GM23338 (cell line): ENCODE data around the gene ABHD12. TPM values are rescaled to one million over a fixed set of nuclear protein-coding genes. Genes with fewer than 3 reads are reported as not detected.

Experiments
- ATAC-seq: fragments of 200-7000 bp; cut with Tn5 transposase; 3 replicates; pipeline ENCODE4 v1.9.1; 2020
- DNase-seq: peaks from one replicate; pipeline ENCODE4 v3.0.0-alpha.2; 2015; ENCODE audit warnings: low spot score
- H2AFZ ChIP-seq: fragments of 200-600 bp; sonication (generic); 2 replicates; pipeline ENCODE4 v1.8.0; 2016; ENCODE audit warnings: antibody characterized with exemption, mild to moderate bottlenecking, moderate library complexity
- H3F3A ChIP-seq: fragments of 200-600 bp; sonication (generic); replicated peaks from 2 replicates; pipeline ENCODE4 v1.8.0; 2017; ENCODE audit warnings: antibody characterized with exemption, mixed run types, low read depth
- H3K27ac ChIP-seq: fragments of 200-600 bp; sonication (generic); 2 replicates; pipeline ENCODE4 v1.6.1; 2016; ENCODE audit warnings: low read depth
- H3K27me3 ChIP-seq: fragments of 200-600 bp; sonication (generic); 2 replicates; pipeline ENCODE4 v1.8.0; 2016; ENCODE audit warnings: mild to moderate bottlenecking, mixed run types, moderate library complexity; ENCODE audit not compliant: insufficient read depth
- H3K36me3 ChIP-seq: fragments of 200-600 bp; sonication (generic); 2 replicates; pipeline ENCODE4 v1.8.0; 2016; ENCODE audit warnings: mild to moderate bottlenecking; ENCODE audit not compliant: insufficient read depth
- H3K4me1 ChIP-seq: fragments of 200-600 bp; sonication (generic); 2 replicates; pipeline ENCODE4 v1.8.0; 2016; ENCODE audit warnings: mild to moderate bottlenecking, moderate library complexity; ENCODE audit not compliant: insufficient read depth
- H3K4me2 ChIP-seq: fragments of 200-600 bp; sonication (generic); 2 replicates; pipeline ENCODE4 v1.7.1; 2017; ENCODE audit warnings: mixed run types
- H3K4me3 ChIP-seq: fragments of 200-600 bp; sonication (generic); 2 replicates; pipeline ENCODE4 v1.6.1; 2016; ENCODE audit warnings: mixed run types
- H3K79me2 ChIP-seq: fragments of 200-600 bp; sonication (generic); replicated peaks from 2 replicates; pipeline ENCODE4 v1.8.0; 2017; ENCODE audit warnings: mild to moderate bottlenecking; ENCODE audit not compliant: insufficient read depth
- H3K9me2 ChIP-seq: fragments of 200-600 bp; sonication (generic); 2 replicates; pipeline ENCODE4 v1.8.0; 2017; ENCODE audit not compliant: insufficient read depth
- H4K20me1 ChIP-seq: fragments of 200-600 bp; sonication (generic); replicated peaks from 2 replicates; pipeline ENCODE4 v1.8.0; 2017; ENCODE audit warnings: mild to moderate bottlenecking; ENCODE audit not compliant: insufficient read depth
- H3K27ac Mint-ChIP-seq: 2 replicates; pipeline ENCODE4 v1.8.0; 2020; ENCODE audit warnings: inconsistent platforms, mild to moderate bottlenecking, moderate library complexity, mixed read lengths
- H3K27me3 Mint-ChIP-seq: 3 replicates; pipeline ENCODE4 v1.8.0; 2022; ENCODE audit warnings: low read depth, mild to moderate bottlenecking, moderate library complexity, mixed read lengths, inconsistent platforms; ENCODE audit not compliant: insufficient read depth, poor library complexity
- H3K36me3 Mint-ChIP-seq: 3 replicates; pipeline ENCODE4 v1.8.0; 2021; ENCODE audit warnings: low read depth, mild to moderate bottlenecking, inconsistent platforms, moderate library complexity, mixed read lengths
- H3K4me1 Mint-ChIP-seq: 3 replicates; pipeline ENCODE4 v1.8.0; 2020; ENCODE audit warnings: mild to moderate bottlenecking, inconsistent platforms, mixed read lengths
- H3K4me3 Mint-ChIP-seq: 3 replicates; pipeline ENCODE4 v1.8.0; 2021; ENCODE audit warnings: moderate library complexity, mild to moderate bottlenecking, inconsistent platforms, mixed read lengths
- H3K9me3 Mint-ChIP-seq: 3 replicates; pipeline ENCODE4 v1.8.0; 2020; ENCODE audit warnings: moderate library complexity, mild to moderate bottlenecking, inconsistent platforms, mixed read lengths
- CREB1 ChIP-seq: fragments of 250-450 bp; sonication (Bioruptor Pico); IDR thresholded peaks from 2 replicates; pipeline ENCODE4 v1.5.0; 2020; ENCODE audit warnings: low read depth, mild to moderate bottlenecking, moderate library complexity
- NANOG ChIP-seq: IDR thresholded peaks from 2 replicates; pipeline ENCODE4 v1.6.1; 2016; ENCODE audit warnings: antibody characterized with exemption, borderline replicate concordance
- REST ChIP-seq: IDR thresholded peaks from one replicate; pipeline ENCODE4 v1.6.1; 2018; ENCODE audit warnings: antibody characterized with exemption; ENCODE audit not compliant: unreplicated experiment
- STAT1 ChIP-seq: IDR thresholded peaks from one replicate; pipeline ENCODE4 v1.6.1; 2016; ENCODE audit warnings: antibody characterized with exemption; ENCODE audit not compliant: unreplicated experiment
- ZNF114 ChIP-seq: fragments of 250-450 bp; sonication (Bioruptor Pico); IDR thresholded peaks from 2 replicates; pipeline ENCODE4 v1.5.0; 2020; ENCODE audit warnings: mild to moderate bottlenecking, moderate library complexity
- ZNF331 ChIP-seq: fragments of 250-450 bp; sonication (Bioruptor Pico); IDR thresholded peaks from 2 replicates; pipeline ENCODE4 v1.5.0; 2020; ENCODE audit warnings: low read depth, mild to moderate bottlenecking, moderate library complexity
- polyA plus RNA-seq: library from polyadenylated mRNA; unstranded; fragments of >200 nt; fragmentation: Nextera tagmentation; extraction: Ambion mirVana; gene quantifications from 2 replicates; pipeline ENCODE4 v1.2.1, GENCODE V29; 2016
- total RNA-seq: library from RNA; depleted of rRNA; stranded (reverse); fragments of >200 nt; shearing (Covaris generic); gene quantifications from 2 replicates; pipeline ENCODE4 v1.2.3, GENCODE V29; 2014

ABHD12 gene
- total and polyA plus RNA-seq, 2 experiments from 2014 or later = 40.2 to 57.8 TPM

- Histone ChIP-seq H3K79me2 (no peaks in the 10 kb centered on the region), H3F3A (no peaks in the 10 kb centered on the region), H3K4me2 (no peak overlapping the region), H3K9me2 (no peaks in the 10 kb centered on the region), H3K4me1 (no peaks in the 10 kb centered on the region), H3K4me3 (no peak overlapping the region), H3K27me3 (no peaks in the 10 kb centered on the region), H3K36me3 (peaks cover 2% of the 10 kb centered on the region; the same call in 1 of the 2 replicates), H4K20me1 (no peaks in the 10 kb centered on the region), H3K27ac (no peak overlapping the region), H2AFZ (no peak overlapping the region)
- no peak for ATAC-seq
- H3K9me3 Mint-ChIP-seq = no peaks in the 10 kb centered on the region
- no peak for DNase-seq
- no peak for TF ChIP-seq CREB1
- H3K27ac Mint-ChIP-seq = no peak overlapping the region
- no peak overlapping the region for H3K4me3 Mint-ChIP-seq
- H3K4me1 Mint-ChIP-seq = peaks cover 8% of the 10 kb centered on the region; the same call in 2 of the 3 replicates
- peaks cover 10% of the 10 kb centered on the region for H3K27me3 Mint-ChIP-seq
- H3K36me3 Mint-ChIP-seq = peaks cover 41% of the 10 kb centered on the region
Measured at GRCh38 chr20:25280574-25281535, 109.8 kb downstream of the ABHD12 start.

GRCh38 chr20:25280051-25280573 is 110.5 kb downstream of the ABHD12 start:
- no peak overlapping the region for H3K27ac ChIP-seq
- H3F3A ChIP-seq = no peaks in the 10 kb centered on the region
- H3K4me2 ChIP-seq = no peak overlapping the region
- H3K79me2 ChIP-seq = no peaks in the 10 kb centered on the region
- no peak overlapping the region for H3K27ac Mint-ChIP-seq
- DNase-seq (no peak), ATAC-seq (no peak)
- H3K4me3 ChIP-seq = no peak overlapping the region
- H3K27me3 ChIP-seq = no peaks in the 10 kb centered on the region
- peaks cover 12% of the 10 kb centered on the region for H3K27me3 Mint-ChIP-seq
- H3K4me1 Mint-ChIP-seq = peaks cover 1% of the 10 kb centered on the region; the same call in 2 of the 3 replicates
- H3K4me1 ChIP-seq = no peaks in the 10 kb centered on the region
- no peaks in the 10 kb centered on the region for H3K9me2 ChIP-seq
- no peaks in the 10 kb centered on the region for H4K20me1 ChIP-seq
- H2AFZ ChIP-seq = no peak overlapping the region
- peaks cover 2% of the 10 kb centered on the region; the same call in 1 of the 2 replicates for H3K36me3 ChIP-seq
- TF ChIP-seq NANOG (no peak), STAT1 (no peak)
- H3K4me3 Mint-ChIP-seq = no peak overlapping the region
- no peaks in the 10 kb centered on the region for H3K9me3 Mint-ChIP-seq
- peaks cover 33% of the 10 kb centered on the region for H3K36me3 Mint-ChIP-seq

- no peak for ATAC-seq
- Histone ChIP-seq H3K36me3 (no peaks in the 10 kb centered on the region), H3K4me1 (no peaks in the 10 kb centered on the region), H3K9me2 (no peaks in the 10 kb centered on the region), H3K27ac (no peak overlapping the region), H2AFZ (no peak overlapping the region), H4K20me1 (no peaks in the 10 kb centered on the region), H3K4me2 (no peak overlapping the region), H3K4me3 (no peak overlapping the region), H3K27me3 (no peaks in the 10 kb centered on the region), H3K79me2 (no peaks in the 10 kb centered on the region), H3F3A (no peaks in the 10 kb centered on the region)
- H3K9me3 Mint-ChIP-seq = no peaks in the 10 kb centered on the region
- peaks cover 30% of the 10 kb centered on the region for H3K36me3 Mint-ChIP-seq
- DNase-seq = no peak
- H3K4me1 Mint-ChIP-seq = no peaks in the 10 kb centered on the region
- peaks cover 12% of the 10 kb centered on the region for H3K27me3 Mint-ChIP-seq
- H3K27ac Mint-ChIP-seq = no peak overlapping the region
- no peak overlapping the region for H3K4me3 Mint-ChIP-seq
- TF ChIP-seq ZNF331 (CRISPR knock-in tag) (no peak), ZNF114 (CRISPR knock-in tag) (no peak), CREB1 (no peak), REST (no peak), NANOG (no peak)
Measured at GRCh38 chr20:25279403-25279802, 111.2 kb downstream of the ABHD12 start.
